ENCODE results near the gene TBC1D22A. TPM values are rescaled to one million over a fixed set of nuclear protein-coding genes. Genes with fewer than 3 reads are reported as not detected.

Gene TBC1D22A
- polyA plus RNA-seq, 1 donor from 2014 or later: 9.3 TPM

DNA sequence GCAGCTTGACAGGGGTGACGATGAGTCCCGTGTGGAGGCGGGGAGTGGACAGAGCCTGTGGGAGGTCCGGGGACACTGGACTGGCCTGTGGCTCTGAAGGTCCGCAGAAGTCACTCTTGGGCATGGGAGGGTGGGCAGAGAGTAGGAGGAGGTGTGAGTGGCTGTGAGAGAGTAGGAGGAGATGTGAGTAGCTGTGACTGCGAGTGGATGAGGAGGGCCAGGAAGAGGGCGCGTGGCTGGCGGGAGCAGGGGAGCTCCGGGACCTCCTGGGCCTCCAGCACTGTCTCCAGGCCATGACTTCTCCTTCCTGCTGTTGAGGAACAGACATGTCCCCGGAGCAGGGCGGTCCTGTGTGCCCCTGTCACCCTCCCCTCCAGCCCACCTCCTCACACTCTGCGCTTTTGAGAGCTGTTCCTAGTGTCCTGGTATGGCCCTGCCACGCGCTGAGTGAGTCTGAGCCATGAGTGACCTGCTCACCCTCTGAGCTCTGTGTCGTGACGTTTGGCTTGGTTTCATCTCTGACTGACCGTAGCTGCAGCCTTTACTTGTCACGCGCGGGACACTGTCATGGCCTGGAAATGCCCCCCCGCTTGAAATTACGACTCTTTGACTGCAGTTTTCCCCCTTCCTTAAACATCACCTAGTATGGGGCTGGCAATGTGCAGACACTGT is 391.5 kb downstream of the TBC1D22A start:
- no peak overlapping the region for H3K4me3 ChIP-seq (ENCODE audit: low read length)
- H2AFZ ChIP-seq (ENCODE audit: low read depth, low read length): no peak overlapping the region

GRCh38 chr22:47154621-47155081 is 392.2 kb downstream of the TBC1D22A start:
- Histone ChIP-seq H3K4me2 (ENCODE audit: low read length) (no peak overlapping the region), H2AFZ (ENCODE audit: low read depth, low read length) (no peak overlapping the region), H3K27me3 (ENCODE audit: insufficient read depth, low read depth, low read length) (no peaks in the 10 kb centered on the region), H3K36me3 (ENCODE audit: insufficient read depth, low read length) (no peaks in the 10 kb centered on the region), H3F3A (ENCODE audit: insufficient read depth, low read length, poor library complexity, severe bottlenecking) (no peaks in the 10 kb centered on the region), H3K4me3 (ENCODE audit: low read length) (no peak overlapping the region), H3K9me3 (ENCODE audit: low read length) (no peaks in the 10 kb centered on the region), H3K9me2 (ENCODE audit: insufficient read depth, low read length) (no peaks in the 10 kb centered on the region), H4K20me1 (ENCODE audit: insufficient read depth) (no peaks in the 10 kb centered on the region), H3K27ac (ENCODE audit: low read length) (no peak overlapping the region), H3K9ac (ENCODE audit: low read length) (no peak overlapping the region), H3K79me2 (replicated peaks; ENCODE audit: insufficient read depth, low read length) (no peaks in the 10 kb centered on the region)
- no peak for TF ChIP-seq EZH2 (IDR thresholded peaks at IDR 0.05; ENCODE audit: borderline replicate concordance, insufficient read depth, low read length, poor library complexity, severe bottlenecking)
- TF ChIP-seq POLR2AphosphoS5 (IDR thresholded peaks at IDR 0.05): no peak
- no peak for TF ChIP-seq SMC3 (conservative IDR thresholded peaks at IDR 0.05; ENCODE audit: poor library complexity)
- no peak for TF ChIP-seq MXI1 (conservative IDR thresholded peaks at IDR 0.05; ENCODE audit: poor library complexity, severe bottlenecking)
- TF ChIP-seq EP300 (conservative IDR thresholded peaks at IDR 0.05; ENCODE audit: poor library complexity, severe bottlenecking): no peak
- no peak for TF ChIP-seq REST (IDR thresholded peaks at IDR 0.05; ENCODE audit: borderline replicate concordance)
- no peak for TF ChIP-seq RAD21 (conservative IDR thresholded peaks at IDR 0.05)
- no peak for TF ChIP-seq CTCF (IDR thresholded peaks at IDR 0.05; ENCODE audit: poor library complexity, severe bottlenecking)
- TF ChIP-seq TAF1 (IDR thresholded peaks at IDR 0.05; ENCODE audit: low read depth): no peak

More for the DNA sequence above, 391.5 kb downstream of the TBC1D22A start:
- H3K9ac ChIP-seq (ENCODE audit: low read length): no peak overlapping the region
- H3K9me3 ChIP-seq (ENCODE audit: low read length): no peaks in the 10 kb centered on the region
- no peaks in the 10 kb centered on the region for H3K27me3 ChIP-seq (ENCODE audit: insufficient read depth, low read depth, low read length)
- no peaks in the 10 kb centered on the region for H3K9me2 ChIP-seq (ENCODE audit: insufficient read depth, low read length)
- H3K27ac ChIP-seq (ENCODE audit: low read length): no peak overlapping the region
- H4K20me1 ChIP-seq (ENCODE audit: insufficient read depth): no peaks in the 10 kb centered on the region
- H3K4me2 ChIP-seq (ENCODE audit: low read length): no peak overlapping the region
- TF ChIP-seq MXI1 (conservative IDR thresholded peaks at IDR 0.05; ENCODE audit: poor library complexity, severe bottlenecking): no peak
- no peak for TF ChIP-seq POLR2AphosphoS5 (IDR thresholded peaks at IDR 0.05)
- TF ChIP-seq SMC3 (conservative IDR thresholded peaks at IDR 0.05; ENCODE audit: poor library complexity): no peak
- TF ChIP-seq EP300 (conservative IDR thresholded peaks at IDR 0.05; ENCODE audit: poor library complexity, severe bottlenecking): no peak
- no peaks in the 10 kb centered on the region for H3K36me3 ChIP-seq (ENCODE audit: insufficient read depth, low read length)
- no peaks in the 10 kb centered on the region for H3F3A ChIP-seq (ENCODE audit: insufficient read depth, low read length, poor library complexity, severe bottlenecking)
- H3K79me2 ChIP-seq (replicated peaks; ENCODE audit: insufficient read depth, low read length): no peaks in the 10 kb centered on the region
